H1 (cell line): ENCODE data around the gene GSG1L.

Source experiments
- POLR2AphosphoS5 ChIP-seq: IDR thresholded peaks from 2 replicates; pipeline ENCODE4 v1.6.1; 2011; ENCODE audit warnings: low read depth, low read length
- USF2 ChIP-seq: IDR thresholded peaks from 2 replicates; pipeline ENCODE4 v1.6.1; 2011; ENCODE audit warnings: low read length, improper control_type of control experiment

DNA sequence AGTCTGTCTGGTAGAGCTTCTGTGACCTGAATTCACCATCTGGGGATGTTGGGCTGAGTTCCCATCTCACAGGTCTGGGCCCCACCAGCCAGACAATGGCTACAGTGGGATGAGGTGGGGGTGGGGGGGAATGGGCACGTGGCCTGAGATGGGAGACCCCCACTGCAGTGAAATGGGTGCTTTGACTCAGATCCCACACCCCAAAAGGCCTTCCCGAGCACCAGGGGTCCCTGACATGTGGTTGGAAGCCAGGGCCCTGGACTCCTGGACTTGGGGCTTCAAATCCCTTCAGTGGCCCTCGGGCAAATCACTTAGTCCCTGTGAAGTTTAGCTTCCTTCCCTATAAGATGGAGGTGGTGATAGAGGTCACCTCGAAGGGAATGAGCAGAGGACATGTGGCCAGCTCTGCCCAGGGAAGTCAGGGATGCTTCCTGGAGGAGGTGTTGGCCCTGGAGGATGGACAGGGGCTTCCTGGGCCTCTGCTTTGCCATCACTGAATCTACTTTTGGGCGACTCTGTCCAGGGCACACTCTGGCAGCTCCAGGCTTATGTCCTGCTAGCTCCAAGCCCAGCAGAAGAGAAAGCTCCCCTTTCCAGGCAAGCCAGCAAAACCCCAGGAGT, 295.4 kb downstream of the GSG1L start:
- TF ChIP-seq USF2 (no peak), POLR2AphosphoS5 (no peak)
